ENCODE results near the gene NEU2.
A peak's percentile ranks its signal among the peaks of the same experiment; 100 is the strongest.

Gene NEU2

GRCh38 chr2:233055362-233055761 is 22.9 kb downstream of the NEU2 start:
- no peaks in the 10 kb centered on the region for H3K36me3 ChIP-seq (ENCODE audit: control insufficient read depth in 2 of 2, insufficient read depth in 1 of 2, low read length in 2 of 2)
- POLR2A ChIA-PET = no interaction called here
- CTCF ChIA-PET = interaction anchor here (1.3 to 3.4 kb wide), 3 partner anchors 200 to 285 kb away, joined by 4 to 28 read pairs (median 5); no protein-coding TSS in a partner anchor
- H3K4me3 ChIP-seq (ENCODE audit: low read depth, low read length) = no peak overlapping the region
- H3K9me3 ChIP-seq (ENCODE audit: control insufficient read depth, insufficient read depth, low read depth, low read length) = no peaks in the 10 kb centered on the region
- H3K27ac ChIP-seq (ENCODE audit: extremely low read depth, low read depth, low read length) = no peak overlapping the region
- TF ChIP-seq GLI2 (tag by site-specific recombination; IDR thresholded peaks at IDR 0.05; ENCODE audit: borderline replicate concordance, low read depth) (no peak), ZNF366 (tag by site-specific recombination; conservative IDR thresholded peaks at IDR 0.05) (0 out of 2 replicates have a peak, but pooled peaks have one; percentile 19)
- H3K4me1 ChIP-seq (ENCODE audit: control insufficient read depth, insufficient read depth, low read length) = no peaks in the 10 kb centered on the region

- CTCF ChIA-PET = interaction anchor here (0.6 to 1.1 kb wide), 3 partner anchors 47 to 659 kb away, joined by 3 to 7 read pairs (median 6); no protein-coding TSS in a partner anchor
- H3K4me1 ChIP-seq (ENCODE audit: control insufficient read depth, insufficient read depth, low read length) = no peaks in the 10 kb centered on the region
Observed at GRCh38 chr2:233056961-233057605, 24.6 kb downstream of the NEU2 start.

More at GRCh38 chr2:233056961-233057605, 24.6 kb downstream of the NEU2 start:
- no peaks in the 10 kb centered on the region for H3K36me3 ChIP-seq (ENCODE audit: control insufficient read depth in 2 of 2, insufficient read depth in 1 of 2, low read length in 2 of 2)
- no peaks in the 10 kb centered on the region for H3K9me3 ChIP-seq (ENCODE audit: control insufficient read depth, insufficient read depth, low read depth, low read length)
- no peak for TF ChIP-seq ZNF704 (tag by site-specific recombination; IDR thresholded peaks at IDR 0.05)
- no peak for TF ChIP-seq KLF9 (tag by site-specific recombination; IDR thresholded peaks at IDR 0.05; ENCODE audit: low read depth)
- TF ChIP-seq ZNF791 (tag by site-specific recombination; IDR thresholded peaks at IDR 0.05) = no peak
- TF ChIP-seq ZNF214 (tag by site-specific recombination; IDR thresholded peaks at IDR 0.05; ENCODE audit: borderline replicate concordance) = no peak
- TF ChIP-seq ZNF211 (tag by site-specific recombination; IDR thresholded peaks at IDR 0.05; ENCODE audit: low read depth) = no peak
- TF ChIP-seq ZNF677 (tag by site-specific recombination; IDR thresholded peaks at IDR 0.05) = no peak
- no peak for TF ChIP-seq PRDM10 (tag by site-specific recombination; IDR thresholded peaks at IDR 0.05)
- no peak for TF ChIP-seq MZF1 (tag by site-specific recombination; IDR thresholded peaks at IDR 0.05; ENCODE audit: borderline replicate concordance)
- TF ChIP-seq ZNF501 (tag by site-specific recombination; IDR thresholded peaks at IDR 0.05) = no peak
- TF ChIP-seq PRDM4 (tag by site-specific recombination; IDR thresholded peaks at IDR 0.05) = no peak
- no peak for TF ChIP-seq ZNF10 (tag by site-specific recombination; IDR thresholded peaks at IDR 0.05)
- TF ChIP-seq GLIS2 (tag by site-specific recombination; IDR thresholded peaks at IDR 0.05) = no peak
- TF ChIP-seq EGR2 (tag by site-specific recombination; IDR thresholded peaks at IDR 0.05; ENCODE audit: low read depth) = no peak
- no peak for TF ChIP-seq ZNF311 (tag by site-specific recombination; IDR thresholded peaks at IDR 0.05; ENCODE audit: borderline replicate concordance)
- POLR2A ChIA-PET = no interaction called here
- no peak overlapping the region for H3K4me3 ChIP-seq (ENCODE audit: low read depth, low read length)
- no peak overlapping the region for H3K27ac ChIP-seq (ENCODE audit: extremely low read depth, low read depth, low read length)
